ENCODE data around the gene CUEDC1.
A peak's percentile ranks its signal among the peaks of the same experiment; 100 is the strongest.

CUEDC1 gene, protein sequence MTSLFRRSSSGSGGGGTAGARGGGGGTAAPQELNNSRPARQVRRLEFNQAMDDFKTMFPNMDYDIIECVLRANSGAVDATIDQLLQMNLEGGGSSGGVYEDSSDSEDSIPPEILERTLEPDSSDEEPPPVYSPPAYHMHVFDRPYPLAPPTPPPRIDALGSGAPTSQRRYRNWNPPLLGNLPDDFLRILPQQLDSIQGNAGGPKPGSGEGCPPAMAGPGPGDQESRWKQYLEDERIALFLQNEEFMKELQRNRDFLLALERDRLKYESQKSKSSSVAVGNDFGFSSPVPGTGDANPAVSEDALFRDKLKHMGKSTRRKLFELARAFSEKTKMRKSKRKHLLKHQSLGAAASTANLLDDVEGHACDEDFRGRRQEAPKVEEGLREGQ

DNA sequence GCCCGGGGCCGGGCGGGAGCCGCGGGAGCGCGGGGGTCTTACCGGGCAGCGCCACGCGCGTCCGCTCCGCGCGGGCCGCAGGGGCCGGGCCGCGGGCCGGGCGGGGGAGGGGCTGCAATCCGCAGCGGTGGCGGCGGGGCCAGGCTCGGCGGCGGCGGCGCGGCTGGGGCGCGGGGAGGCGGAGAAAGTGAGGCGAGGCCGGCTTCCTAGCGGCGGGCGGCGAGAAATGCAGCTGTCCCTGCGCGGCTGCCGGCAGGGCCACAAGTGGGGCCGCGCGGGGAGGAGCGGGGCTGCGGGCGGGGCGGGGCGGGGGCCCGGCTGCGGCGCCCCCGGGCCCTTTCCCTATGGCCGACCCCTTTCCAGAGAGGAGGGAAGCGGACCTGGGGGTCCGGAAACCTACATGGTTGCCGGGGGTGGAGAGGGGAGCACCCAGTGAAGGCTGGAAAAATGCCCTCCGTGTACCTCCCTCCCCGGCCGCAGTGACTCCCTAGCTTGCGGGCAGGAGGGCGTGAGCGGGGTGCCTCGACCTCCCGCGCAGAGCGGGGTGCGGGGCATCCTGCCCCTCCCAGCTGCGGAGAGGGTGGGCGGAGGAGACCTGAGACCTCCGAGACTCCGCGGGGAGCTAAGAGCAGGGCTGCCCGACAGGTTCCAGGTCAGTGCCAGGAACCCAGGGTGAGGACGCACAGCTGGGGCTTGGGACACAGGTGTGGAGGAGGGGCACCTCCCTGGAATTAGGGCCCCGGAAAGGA is at the start of gene CUEDC1:
Gene CUEDC1, minus strand, starts transcription at position 230 of the 749 bp plus-strand sequence. CDS start 69,848 bp downstream, outside the sequence.
- DNase-seq = no peak

DNA sequence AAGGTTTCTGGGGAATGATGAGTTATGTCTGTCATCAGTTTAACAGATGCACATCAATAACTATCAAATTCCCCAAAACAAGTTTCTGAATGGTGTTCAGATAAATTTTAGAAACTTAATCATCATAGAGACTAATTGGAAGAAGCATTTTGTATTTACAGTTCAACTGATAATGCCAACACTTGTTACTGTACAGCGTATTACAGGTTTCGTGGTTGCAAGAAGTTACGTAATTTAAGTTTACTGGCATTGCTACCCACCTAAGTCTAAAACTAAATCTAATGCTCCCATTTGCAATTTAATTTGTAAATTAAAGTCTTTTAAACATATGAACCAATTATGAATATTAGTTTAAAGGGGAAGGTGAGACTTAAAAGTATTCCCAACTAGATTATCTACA is 48.8 kb upstream of the CUEDC1 start:
- DNase-seq = no peak

DNA sequence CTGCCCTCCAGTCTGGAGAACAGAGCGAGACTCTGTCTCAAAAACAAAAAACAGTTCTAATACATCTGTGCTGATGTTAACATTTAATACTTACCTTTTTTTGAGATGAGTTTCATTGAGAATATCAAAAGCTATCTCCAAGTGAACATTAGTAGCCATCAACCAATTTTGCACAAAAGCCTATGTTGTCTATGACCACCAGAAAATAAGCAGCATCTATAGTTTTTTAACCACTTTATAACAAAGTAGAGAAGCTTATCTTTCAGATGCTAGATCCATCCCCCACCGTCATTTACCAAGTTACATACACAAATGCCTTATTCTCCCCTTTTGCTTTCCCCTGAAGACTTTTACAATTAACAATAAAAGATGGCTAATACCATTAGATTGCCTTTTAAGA is 47.8 kb upstream of the CUEDC1 start:
- DNase-seq = no peak

DNA sequence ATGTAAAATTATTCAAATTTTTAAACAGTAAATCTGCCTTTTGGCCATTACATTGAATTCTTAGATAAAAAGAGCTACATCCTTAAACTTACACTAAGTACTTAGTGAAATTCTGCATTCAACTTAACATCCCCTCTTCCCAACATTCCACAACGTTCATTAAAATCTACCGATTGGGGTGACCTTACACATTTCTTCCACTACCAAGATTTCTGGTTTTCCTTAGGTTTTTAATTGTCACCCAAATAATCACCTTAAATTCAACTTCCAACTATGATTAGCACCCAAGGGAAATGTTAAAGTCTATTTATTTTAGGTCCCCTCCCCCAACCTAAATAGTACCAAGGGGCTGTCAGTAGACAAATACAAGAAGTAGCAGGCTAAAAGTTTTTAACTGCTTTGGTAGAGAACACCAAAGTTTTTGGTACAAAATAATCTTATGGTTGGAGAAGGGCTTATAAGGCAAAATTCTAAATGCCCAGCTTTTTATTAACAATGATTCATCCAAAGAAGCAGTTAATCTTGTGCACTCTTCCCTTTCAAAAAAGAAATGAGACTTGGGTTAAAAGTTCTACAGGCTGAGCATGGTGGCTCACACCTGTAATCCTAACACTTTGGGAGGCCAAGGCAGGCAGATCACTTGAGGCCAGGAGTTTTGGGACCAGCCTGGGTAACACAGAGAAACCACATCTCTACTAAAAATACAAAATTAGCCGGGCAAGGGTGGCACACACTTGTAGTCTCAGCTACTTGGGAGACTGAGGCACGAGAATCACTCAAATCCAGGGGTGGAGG is 47.1 kb upstream of the CUEDC1 start:
- no peak for DNase-seq

DNA sequence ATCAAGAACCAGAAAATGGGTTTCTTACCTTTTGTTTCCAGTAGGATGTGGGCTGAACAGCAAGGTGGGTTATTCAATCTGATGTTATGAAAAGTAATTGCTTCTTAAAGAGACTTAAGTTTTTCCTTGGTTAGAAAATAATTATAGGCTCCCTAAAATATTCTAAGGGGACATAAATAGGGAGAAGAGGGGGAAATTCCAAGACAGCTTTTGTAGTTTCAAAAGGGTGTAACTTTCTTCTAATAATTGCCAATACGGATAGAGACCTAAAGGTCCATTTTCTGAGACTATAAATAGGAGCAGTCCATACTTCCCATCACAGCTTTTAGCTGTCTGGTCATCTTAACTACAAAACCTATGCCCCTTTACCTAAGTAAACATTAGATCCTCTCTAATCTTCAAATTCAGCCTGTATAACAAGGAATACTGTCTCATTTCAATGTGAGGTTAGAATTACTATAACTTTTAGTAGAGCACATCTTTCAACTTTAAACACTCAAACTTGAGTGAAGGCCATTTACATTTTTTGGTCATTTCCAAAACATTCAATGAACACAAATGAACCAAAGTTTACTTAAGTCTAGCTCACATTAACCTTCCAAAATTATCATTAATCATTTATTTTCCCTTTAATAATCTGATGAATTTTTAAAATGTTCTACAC is 46.4 kb upstream of the CUEDC1 start:
- DNase-seq = no peak

DNA sequence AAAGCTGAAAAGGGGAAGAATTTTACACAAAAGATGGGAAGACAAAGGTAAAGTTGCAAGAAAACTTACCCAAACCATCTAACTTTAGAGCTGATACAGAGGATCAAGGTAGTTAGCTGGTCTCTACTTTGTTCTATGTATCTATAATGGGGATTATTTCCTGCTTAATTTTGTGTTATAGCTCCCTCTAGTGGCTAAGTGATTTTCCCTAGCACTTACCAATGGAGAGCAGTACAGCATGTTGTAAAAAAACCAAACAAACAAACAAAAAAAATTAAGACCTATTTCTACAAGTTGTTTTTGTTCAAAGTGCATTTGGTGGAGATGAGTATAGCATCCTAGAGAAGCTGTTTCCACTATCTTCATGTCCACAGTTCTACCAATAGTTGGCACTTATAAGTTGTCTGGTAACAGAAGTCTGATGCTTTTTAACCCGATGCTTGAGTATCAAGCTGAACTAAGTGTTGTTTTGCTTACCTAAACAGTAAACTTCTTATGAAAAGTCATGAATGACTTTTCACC is 44.3 kb upstream of the CUEDC1 start:
- peak; percentile 66 for DNase-seq

DNA sequence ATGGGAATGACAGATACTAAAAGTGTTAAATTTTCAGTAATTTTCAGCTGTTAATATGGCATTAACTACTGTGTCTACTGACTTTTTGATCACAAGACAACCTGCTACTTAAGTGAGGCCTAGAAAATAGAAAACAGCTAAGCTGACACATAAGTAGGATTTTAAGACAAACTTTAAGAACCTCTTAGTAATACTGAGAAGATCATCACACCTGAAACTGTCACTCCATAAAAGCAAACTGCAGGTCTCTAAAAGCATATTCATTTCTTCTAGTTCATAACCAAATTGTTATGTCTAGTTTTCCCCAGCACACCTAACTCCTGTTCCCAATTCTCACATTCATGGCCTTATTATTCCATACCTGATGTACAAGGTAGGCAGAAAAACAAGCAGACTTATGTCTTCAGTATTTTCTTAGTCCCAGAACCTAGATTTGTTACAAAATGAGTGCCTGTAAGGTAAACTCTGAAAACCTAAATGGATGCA is 43.8 kb upstream of the CUEDC1 start:
- DNase-seq = no peak

DNA sequence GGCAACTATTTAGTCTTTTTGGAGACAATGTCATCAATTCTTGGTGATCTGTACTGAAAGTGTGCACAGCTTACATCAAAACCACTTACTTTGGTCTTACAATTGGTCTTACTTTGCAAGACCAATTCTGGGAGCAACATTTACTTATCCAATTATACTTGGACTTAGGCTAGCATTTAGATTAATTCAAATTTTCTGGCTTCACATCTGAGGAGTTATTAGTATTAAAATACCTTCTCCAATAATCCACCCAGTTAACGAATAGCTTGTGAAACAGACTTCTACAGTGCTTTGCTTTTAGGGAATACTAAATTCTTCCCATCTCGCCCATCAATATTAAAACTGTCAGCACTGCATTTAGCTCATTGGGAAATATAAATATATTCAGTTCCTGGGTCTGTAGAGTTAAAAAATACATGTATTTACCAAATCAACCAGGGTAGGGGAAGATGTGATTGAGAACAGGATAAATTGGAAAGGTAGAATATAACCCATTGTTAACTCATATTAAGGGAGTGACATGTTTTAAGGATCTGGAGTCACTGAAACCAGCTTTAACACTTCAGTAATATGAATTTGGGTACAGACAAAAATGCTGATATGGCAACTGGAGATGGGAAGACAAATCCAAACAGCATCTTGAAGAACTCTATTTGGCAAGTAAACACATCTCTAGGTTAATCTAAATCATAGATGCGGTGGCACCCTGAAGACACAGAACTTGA is 42.0 kb upstream of the CUEDC1 start:
- DNase-seq = no peak

DNA sequence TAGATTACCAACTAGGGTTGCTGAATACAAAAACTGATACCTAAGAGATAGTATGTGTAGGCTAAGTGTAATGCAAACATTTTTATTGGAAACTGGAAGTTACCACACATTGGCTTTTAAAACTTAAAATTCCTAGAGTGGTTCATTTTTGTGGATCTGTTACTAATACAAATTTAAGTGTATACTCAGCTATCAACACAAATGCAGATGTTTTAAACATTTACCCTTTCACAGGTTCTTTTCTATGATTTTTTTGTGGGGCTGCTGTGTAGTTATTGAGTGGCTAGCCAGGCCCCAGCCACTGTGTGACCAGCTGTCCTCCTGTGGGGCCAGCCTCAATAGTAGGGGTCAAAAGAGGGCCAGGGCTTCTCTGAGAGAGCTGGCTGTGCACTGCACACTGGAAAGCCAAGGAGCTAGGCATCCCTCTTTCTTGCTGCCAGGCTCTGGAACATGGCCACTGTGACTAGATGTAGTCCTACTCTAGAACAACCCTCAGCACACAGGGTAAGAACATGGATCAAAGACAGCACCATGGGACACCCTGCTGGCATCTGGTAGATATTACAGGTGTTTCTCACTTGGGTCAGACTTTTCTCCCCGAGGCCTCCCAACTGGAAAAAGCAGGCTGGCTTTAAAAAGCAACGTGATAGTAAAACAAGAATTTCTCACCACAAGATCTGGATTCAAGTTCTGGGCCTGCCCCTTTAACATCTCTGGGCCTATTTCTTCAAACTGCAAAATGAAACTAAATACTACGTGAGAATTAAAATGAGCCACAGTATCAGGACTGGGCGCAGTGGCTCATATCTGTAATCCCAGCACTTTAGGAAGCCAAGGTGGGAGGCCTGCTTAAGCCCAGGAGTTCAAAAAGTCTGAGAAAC is 40.1 kb upstream of the CUEDC1 start:
- DNase-seq = no peak

DNA sequence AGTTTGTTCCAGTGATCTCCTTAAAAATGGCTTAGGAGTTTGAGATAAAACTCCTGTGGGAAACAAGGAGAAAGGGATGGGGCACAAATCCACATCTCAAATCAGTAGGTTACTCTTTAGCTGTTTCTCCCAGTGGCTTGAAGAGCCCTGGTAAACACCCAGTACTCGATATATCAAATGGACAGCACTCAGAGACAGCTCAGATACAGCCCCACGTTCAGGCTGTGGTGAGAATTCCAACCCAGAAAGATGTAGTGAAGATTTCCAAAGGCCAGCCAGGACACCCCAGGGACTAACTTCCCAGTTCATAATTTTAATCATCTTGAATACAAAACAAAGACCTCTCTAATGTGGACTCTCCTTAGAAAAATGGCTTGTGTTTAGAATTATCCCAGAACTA is 39.2 kb upstream of the CUEDC1 start:
- no peak for DNase-seq

DNA sequence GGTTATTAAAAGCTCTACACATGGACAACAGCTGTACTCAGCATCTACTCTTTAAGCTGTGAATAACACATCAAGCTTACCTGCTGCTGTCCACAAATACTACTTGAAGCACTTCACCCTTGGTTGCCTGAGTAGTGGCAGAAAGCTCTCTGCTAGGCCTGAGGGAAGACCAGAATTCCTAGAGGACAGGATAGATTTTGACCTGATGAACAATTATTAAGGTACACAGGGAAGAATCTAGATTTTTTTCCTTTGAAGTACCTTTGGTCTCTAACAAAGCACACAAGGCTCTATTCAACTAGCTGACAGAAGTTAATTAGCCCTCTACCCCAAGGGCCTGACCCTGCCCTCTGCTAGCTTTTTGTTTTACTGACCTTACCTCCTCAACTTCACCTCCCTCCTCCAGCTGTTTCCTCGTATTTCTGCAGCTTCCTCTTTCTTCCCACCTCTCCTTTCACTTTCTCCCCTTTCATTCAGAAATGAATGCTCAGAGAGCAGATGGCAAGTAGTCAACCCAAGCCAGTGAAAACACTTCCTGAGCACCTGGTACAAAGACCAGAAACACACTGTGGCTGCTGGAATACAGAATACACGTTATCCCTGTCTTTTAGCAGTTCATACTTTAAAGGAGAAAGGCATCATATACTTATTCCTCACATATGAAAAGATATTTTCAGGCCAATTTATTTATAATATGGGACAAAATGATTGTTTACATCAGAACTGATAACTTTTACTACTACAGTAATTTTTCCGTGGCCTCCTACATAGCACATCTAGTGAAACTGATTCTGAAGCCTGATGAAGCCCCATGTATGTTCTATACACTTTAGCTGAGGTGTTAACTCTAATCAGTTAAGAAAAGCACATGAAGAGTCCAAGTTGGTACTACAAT is 38.5 kb upstream of the CUEDC1 start:
- no peak for DNase-seq

DNA sequence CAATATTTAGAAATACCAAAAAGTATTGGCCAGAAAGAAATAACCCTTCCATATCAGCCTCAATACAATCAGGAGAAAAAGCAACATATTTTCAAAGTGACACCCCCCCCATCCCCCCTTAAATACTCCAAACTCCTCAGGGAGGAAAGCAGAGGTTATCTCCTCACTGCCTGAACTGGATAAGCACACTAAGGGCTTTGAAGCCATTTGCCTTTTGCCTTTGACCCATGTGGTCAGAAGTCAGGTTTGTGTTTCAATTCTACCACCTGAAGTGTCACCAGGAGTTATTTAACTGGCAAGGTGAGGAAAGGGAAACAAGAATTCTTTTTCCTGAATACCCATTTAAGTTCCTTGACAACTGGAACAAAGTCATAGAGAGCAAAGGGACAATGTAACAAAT is 36.3 kb upstream of the CUEDC1 start:
- no peak for DNase-seq

DNA sequence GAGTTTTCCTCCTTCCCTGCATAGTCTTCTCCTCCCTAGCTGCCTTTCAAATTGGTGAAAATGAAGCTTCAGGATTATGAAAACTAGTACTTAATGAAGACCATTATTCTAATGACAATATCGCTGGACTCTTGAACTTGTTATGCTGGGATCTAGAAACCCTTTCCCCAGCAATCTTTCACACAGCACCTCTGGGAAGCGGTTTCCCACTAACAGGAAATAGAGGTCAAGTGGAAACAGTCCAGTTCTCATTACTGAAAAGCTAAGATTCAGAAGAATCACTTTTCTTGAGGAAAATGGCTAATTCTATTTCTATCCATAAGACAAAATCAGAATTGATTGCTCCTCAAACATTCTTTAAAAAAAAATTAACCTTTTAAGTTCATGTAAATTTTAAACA is 34.8 kb upstream of the CUEDC1 start:
- no peak for DNase-seq

DNA sequence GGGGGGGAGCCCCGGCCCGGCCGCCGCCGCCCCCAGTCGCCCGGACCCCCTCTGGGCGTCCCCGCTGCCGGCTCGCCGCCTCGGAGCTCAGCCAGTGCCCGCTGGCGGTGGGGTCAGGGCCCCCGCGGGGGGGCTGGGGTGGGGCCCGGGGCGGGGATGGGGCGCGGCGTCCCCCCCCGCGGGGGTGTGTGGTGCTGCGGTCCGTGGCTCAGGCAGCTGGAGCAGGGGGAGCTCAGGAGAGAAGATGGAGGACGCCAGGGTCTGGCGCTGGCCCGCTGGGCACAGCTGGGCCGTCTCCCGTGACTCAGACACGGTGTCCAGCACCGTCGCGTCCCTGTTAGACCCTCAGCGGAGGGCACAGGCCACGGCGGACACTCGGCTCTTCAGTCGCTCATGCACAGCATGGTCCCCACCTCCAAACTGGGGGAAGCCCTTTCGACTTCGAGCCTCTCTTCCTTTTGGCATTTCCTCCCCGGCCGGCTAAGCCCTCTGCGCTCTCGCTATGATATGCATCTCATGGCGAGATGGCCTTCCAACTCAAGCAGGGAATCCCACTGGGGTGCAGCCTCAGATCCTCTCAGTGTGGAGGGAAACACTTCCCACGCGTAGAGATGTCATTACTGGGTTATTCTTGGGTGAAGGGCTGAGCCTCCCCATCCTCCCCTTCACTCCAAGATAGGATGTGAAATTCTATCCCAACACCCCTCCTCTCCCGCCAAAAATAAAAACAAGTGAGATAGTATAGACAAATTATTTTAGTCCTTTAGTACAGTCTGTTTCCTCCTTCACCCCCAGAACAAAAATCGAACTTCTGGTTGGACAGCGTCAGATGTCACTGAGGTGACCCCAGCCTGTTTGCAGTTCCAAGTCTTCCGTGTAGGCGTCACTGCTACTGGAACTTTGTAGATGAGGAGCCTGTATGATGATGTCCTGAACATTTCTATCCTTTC is 33.4 kb upstream of the CUEDC1 start:
- peak; percentile 51 for DNase-seq

DNA sequence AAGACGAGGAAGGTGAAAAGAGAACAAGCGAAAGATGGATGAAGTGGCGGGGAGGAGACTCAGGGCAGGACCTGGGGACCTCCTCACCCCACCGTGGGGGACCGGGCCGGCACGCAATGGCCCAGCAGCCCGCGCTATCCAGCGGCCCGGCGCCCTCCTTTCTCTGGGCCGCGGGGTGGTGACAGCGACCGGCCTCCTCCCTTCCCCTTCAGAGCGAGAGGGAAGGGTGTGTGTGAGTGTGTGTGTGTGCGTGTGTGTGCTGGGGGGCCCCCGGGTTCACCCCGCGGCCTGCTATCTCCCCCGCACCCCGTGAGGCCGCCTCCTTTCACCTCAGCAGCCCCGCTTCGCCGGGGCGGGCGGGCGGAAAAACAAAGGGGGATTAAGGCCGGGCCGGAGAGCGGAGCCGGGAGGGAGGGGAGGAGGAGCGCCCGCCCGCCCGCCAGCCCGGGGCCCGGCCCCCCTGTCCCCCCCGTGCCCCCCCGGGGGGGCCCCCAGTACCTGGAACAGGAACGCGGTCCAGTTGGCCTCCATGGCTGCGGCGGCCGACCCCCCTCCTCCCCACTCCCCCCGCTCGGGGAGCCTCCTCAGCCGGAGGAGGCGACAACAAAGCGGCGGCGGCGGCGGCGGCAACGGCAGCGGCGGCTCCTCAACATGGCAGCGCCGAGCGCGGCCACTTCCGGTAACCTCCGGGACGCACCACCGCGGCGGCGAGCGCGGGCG is 32.5 kb upstream of the CUEDC1 start, which contains the start of gene VEZF1:
Gene VEZF1, minus strand, starts transcription at position 674 of the 720 bp plus-strand sequence. Its CDS starts 143 bp downstream, at position 531.
- DNase-seq = no peak

DNA sequence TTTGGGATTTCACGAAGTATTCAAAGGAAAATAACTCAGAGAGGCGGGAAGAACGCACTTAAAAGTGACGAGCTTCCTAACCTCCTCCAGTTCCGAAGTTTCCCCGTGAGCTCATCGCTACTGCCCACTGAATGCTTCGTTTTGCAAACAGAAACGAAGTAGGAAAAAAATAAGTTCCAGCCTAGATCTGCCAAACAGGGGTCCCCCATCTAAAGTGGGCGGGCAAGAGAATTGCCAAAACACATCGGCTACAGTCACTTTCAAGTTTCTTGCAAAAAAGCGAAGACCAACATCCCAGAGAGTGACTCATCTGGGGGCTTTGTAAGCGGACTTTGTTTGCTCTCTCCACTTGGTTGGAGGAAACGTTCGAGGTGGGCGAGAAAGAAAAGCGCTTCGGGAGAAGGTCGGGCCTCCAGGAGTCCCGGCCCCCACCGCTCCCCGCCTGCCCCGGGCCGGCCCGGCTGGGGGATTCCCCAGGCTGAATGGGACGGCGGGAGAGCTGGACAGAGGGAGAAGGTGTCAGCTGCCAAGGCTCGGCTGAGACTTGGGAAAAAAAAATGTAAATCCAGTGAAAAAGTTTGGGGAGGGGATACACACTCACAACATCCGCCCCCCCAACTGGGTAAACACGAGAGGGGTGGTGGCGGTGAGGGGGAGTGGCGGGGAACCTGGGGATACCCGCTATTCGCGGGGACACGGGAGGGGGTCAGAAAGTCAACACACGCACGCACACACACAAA is 31.8 kb upstream of the CUEDC1 start:
- DNase-seq = peak; percentile 28

DNA sequence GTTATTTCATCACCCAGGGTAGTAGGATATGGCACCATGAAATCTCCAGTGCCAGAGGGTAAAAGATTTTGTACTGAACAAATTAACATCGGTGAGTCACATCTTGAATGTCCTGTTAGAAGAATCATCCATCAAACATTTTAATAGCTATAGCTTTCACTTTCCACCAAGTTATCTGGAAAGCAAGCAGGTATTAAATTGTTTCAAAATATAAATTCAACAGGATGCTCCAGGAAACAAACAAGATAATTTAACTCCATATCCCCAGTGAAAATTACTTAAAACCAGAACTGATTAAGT is 30.4 kb upstream of the CUEDC1 start:
- DNase-seq = no peak

Data from KG1 (cell line).